Upper lobe of left lung (tissue), 4 donors: ENCODE measurements around the gene UBXN10.

Experiments
- EP300 ChIP-seq, 4 donors: sonication (generic); formaldehyde crosslinking; IDR thresholded peaks; one replicate each; pipeline ENCODE4 v1.5.1; 2017; ENCODE audit warnings: antibody characterized with exemption in 4 of 4, control low read depth in 2 of 4
- POLR2A ChIP-seq, 4 donors: fragments of 450-650 bp; IDR thresholded peaks; one replicate each; pipeline ENCODE4 v1.5.1; 2016 to 2017; ENCODE audit warnings: antibody characterized with exemption in 4 of 4, mild to moderate bottlenecking in 2 of 4
- POLR2AphosphoS5 ChIP-seq, 2 donors: sonication (generic); formaldehyde crosslinking; IDR thresholded peaks; one replicate each; pipeline ENCODE4 v1.5.1; 2017; ENCODE audit warnings: antibody characterized with exemption in 2 of 2
- TF ChIP-seq, protein P1 (sequence below), 6 experiments: fragments of 450-650 bp in 4 of 6; fragments of 200-600 bp in 2 of 6; sonication (generic) in 2 of 6; IDR thresholded peaks; one replicate each; pipeline ENCODE4 v1.5.1; 2016 to 2019; ENCODE audit warnings: antibody characterized with exemption in 6 of 6

DNA sequence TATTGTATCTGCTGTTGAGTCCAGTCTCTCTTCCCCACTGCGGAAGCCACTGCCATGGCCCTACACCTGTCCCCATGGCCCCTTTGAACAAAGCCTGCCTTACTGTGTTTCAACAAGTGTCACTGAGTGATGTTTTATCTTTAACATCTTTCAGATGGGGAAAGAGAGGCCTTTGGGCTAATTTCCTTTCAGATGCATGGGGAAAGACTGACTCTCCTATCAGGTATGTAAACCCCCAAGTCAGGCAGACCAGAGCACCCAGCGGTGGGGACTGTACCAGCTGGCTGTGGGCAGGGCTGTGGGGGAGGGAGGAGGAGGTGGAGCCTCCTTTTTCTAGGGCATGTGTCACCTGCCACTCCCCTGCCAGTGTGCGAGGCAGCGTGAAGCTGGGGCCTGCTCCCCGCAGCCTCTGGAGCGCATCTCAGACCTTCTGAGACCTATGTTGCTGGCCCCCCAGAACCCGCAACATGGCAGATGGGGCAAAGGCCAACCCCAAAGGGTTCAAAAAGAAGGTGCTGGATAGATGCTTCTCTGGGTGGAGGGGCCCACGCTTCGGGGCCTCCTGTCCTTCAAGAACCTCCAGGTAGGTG is 46.8 kb upstream of the UBXN10 start, which contains the start of gene PLA2G2F:
- TF ChIP-seq, protein P1, sequence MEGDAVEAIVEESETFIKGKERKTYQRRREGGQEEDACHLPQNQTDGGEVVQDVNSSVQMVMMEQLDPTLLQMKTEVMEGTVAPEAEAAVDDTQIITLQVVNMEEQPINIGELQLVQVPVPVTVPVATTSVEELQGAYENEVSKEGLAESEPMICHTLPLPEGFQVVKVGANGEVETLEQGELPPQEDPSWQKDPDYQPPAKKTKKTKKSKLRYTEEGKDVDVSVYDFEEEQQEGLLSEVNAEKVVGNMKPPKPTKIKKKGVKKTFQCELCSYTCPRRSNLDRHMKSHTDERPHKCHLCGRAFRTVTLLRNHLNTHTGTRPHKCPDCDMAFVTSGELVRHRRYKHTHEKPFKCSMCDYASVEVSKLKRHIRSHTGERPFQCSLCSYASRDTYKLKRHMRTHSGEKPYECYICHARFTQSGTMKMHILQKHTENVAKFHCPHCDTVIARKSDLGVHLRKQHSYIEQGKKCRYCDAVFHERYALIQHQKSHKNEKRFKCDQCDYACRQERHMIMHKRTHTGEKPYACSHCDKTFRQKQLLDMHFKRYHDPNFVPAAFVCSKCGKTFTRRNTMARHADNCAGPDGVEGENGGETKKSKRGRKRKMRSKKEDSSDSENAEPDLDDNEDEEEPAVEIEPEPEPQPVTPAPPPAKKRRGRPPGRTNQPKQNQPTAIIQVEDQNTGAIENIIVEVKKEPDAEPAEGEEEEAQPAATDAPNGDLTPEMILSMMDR (IDR thresholded peaks at IDR 0.05) = no peak
- TF ChIP-seq EP300 (IDR thresholded peaks at IDR 0.05) (no peak), POLR2A (IDR thresholded peaks at IDR 0.05) (no peak), POLR2AphosphoS5 (IDR thresholded peaks at IDR 0.05) (no peak)
